ENCODE results near the gene RNF43.

The RNF43 gene

DNA sequence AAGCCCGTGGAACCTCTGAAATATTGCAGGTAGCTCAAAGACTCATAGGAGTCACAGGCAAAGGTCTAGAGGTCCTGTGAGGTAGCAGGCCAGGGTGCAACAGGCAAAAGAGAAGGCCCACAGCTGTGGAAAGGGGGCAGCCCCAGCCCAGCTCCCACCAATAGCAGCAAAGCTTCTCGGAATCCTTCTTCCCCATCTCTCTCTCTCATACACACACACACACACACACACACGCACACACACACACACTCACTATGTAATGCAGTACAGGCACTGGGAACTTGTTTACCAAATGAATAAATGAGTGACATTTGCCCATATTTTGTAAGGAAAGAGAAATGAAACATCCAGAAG is 48.5 kb downstream of the RNF43 start:
- Mint-ChIP-seq H3K4me3 (no peak overlapping the region), H3K9me3 (ENCODE audit: low read depth) (no peaks in the 10 kb centered on the region), H3K27me3 (no peaks in the 10 kb centered on the region), H3K36me3 (peaks cover 6% of the 10 kb centered on the region), H3K4me1 (ENCODE audit: low read depth) (peaks cover 7% of the 10 kb centered on the region), H3K27ac (no peak overlapping the region)
